Measurements from ENCODE around the gene CMTM5.

DNA sequence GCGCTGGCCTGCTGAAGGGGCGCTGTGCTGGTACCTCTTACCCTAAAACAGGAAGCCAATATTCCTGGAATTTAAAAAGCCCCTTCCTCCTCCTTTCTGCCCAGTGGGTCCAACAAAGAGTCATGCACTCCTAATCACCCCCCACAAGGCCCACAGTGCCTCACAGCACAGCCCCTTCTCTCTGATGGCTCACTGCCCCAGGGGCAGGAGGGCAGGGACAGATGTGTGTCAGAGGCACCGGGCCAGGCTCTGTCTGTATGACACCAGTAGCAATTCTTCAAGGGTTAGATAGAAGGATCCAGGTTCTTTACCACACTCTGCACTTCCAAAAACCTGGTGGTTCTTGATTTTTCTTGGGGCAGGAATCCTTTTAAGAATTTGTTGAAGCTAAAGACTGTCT lies 22.3 kb downstream of the CMTM5 start:
- TF ChIP-seq, protein P1, sequence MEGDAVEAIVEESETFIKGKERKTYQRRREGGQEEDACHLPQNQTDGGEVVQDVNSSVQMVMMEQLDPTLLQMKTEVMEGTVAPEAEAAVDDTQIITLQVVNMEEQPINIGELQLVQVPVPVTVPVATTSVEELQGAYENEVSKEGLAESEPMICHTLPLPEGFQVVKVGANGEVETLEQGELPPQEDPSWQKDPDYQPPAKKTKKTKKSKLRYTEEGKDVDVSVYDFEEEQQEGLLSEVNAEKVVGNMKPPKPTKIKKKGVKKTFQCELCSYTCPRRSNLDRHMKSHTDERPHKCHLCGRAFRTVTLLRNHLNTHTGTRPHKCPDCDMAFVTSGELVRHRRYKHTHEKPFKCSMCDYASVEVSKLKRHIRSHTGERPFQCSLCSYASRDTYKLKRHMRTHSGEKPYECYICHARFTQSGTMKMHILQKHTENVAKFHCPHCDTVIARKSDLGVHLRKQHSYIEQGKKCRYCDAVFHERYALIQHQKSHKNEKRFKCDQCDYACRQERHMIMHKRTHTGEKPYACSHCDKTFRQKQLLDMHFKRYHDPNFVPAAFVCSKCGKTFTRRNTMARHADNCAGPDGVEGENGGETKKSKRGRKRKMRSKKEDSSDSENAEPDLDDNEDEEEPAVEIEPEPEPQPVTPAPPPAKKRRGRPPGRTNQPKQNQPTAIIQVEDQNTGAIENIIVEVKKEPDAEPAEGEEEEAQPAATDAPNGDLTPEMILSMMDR (IDR thresholded peaks at IDR 0.05; ENCODE audit: borderline replicate concordance, extremely low read depth, low read length, poor library complexity, severe bottlenecking), result no peak
- TF ChIP-seq EZH2 (IDR thresholded peaks at IDR 0.05; ENCODE audit: borderline replicate concordance, low read depth, low read length, severe bottlenecking), result no peak

Measured in DND-41 (cell line).